HepG2 (cell line): Measurements from ENCODE around the gene NATD1. TPM values are rescaled to one million over a fixed set of nuclear protein-coding genes. Genes with fewer than 3 reads are reported as not detected.

Experiments used
- ARHGAP35 ChIP-seq: sonication (generic); formaldehyde crosslinking; IDR thresholded peaks from 2 replicates; pipeline ENCODE4 v1.9.0; 2022; ENCODE audit warnings: mild to moderate bottlenecking, inconsistent platforms, moderate library complexity, missing genetic modification reagents, borderline replicate concordance
- ARID4A ChIP-seq: sonication (generic); formaldehyde crosslinking; IDR thresholded peaks from 2 replicates; pipeline ENCODE4 v1.5.0; 2020; ENCODE audit warnings: mild to moderate bottlenecking, missing genetic modification reagents, borderline replicate concordance
- HNRNPK ChIP-seq: fragments of 200-400 bp; formaldehyde crosslinking; IDR thresholded peaks from 2 replicates; pipeline ENCODE4 v1.6.1; 2018; ENCODE audit warnings: low read length, low read depth, moderate library complexity, mild to moderate bottlenecking; ENCODE audit not compliant: poor library complexity, severe bottlenecking
- IRX3 ChIP-seq: sonication (generic); formaldehyde crosslinking; IDR thresholded peaks from 2 replicates; pipeline ENCODE4 v1.8.1; 2023; ENCODE audit warnings: mild to moderate bottlenecking, low read depth, missing genetic modification reagents, borderline replicate concordance
- KAT8 ChIP-seq: IDR thresholded peaks from 2 replicates; pipeline ENCODE4 v1.6.1; 2016; ENCODE audit warnings: missing genetic modification reagents, missing compliant biosample characterization
- NAIF1 ChIP-seq: sonication (generic); formaldehyde crosslinking; IDR thresholded peaks from 2 replicates; pipeline ENCODE4 v1.5.0; 2020; ENCODE audit warnings: mild to moderate bottlenecking, missing genetic modification reagents, borderline replicate concordance
- PCBP1 ChIP-seq: fragments of 200-400 bp; formaldehyde crosslinking; IDR thresholded peaks from 2 replicates; pipeline ENCODE4 v1.6.1; 2017; ENCODE audit warnings: mild to moderate bottlenecking, low read depth, low read length, borderline replicate concordance
- SAFB2 ChIP-seq: sonication (generic); formaldehyde crosslinking; IDR thresholded peaks from 2 replicates; pipeline ENCODE4 v1.5.1; 2020; ENCODE audit warnings: missing genetic modification reagents, low read depth, mild to moderate bottlenecking, borderline replicate concordance
- TAF1 ChIP-seq: sonication (generic); formaldehyde crosslinking; IDR thresholded peaks from 2 replicates; pipeline ENCODE4 v1.4.0; 2020; ENCODE audit warnings: missing genetic modification reagents
- ZKSCAN8 ChIP-seq: IDR thresholded peaks from 2 replicates; pipeline ENCODE4 v1.6.1; 2016; ENCODE audit warnings: borderline replicate concordance, missing genetic modification reagents, missing compliant biosample characterization
- ZNF788 ChIP-seq: sonication (generic); formaldehyde crosslinking; IDR thresholded peaks from 2 replicates; pipeline ENCODE4 v1.5.0; 2020; ENCODE audit warnings: mild to moderate bottlenecking, missing genetic modification reagents, borderline replicate concordance
- ZNF878 ChIP-seq: sonication (generic); formaldehyde crosslinking; IDR thresholded peaks from 2 replicates; pipeline ENCODE4 v1.8.1; 2023; ENCODE audit warnings: mild to moderate bottlenecking, missing genetic modification reagents, moderate library complexity
- polyA plus RNA-seq, 8 experiments: library from polyadenylated mRNA; depleted of rRNA in 3 of 8; stranded (reverse) in 7 of 8; unstranded in 1 of 8; fragments of >200 nt; fragmentation: Illumina TruSeq in 4 of 8; extraction: Trizol in 4 of 8; gene quantifications; 2 replicates each; pipeline versions ENCODE4 v1.2.1 to v1.2.3, GENCODE V29; 2011 to 2016; ENCODE audit warnings: low read depth in 4 of 8, missing spikeins in 1 of 8, mixed read lengths in 1 of 8; ENCODE audit not compliant: insufficient read depth in 1 of 8
- total RNA-seq, 5 experiments: library from RNA; depleted of rRNA; stranded (reverse); fragments of >200 nt; fragmentation: Illumina TruSeq; extraction: Trizol; gene quantifications; 2 replicates each; pipeline ENCODE4 v1.2.3, GENCODE V29; 2016; ENCODE audit warnings: low read depth in 1 of 5
- TF ChIP-seq, protein P1 (sequence below): sonication (generic); formaldehyde crosslinking; IDR thresholded peaks from 2 replicates; pipeline ENCODE4 v1.5.1; 2020; ENCODE audit warnings: mild to moderate bottlenecking, missing genetic modification reagents
- TF ChIP-seq, protein P2 (sequence below): fragments of 450-650 bp; IDR thresholded peaks from 2 replicates; pipeline ENCODE4 v1.6.1; 2016
- TF ChIP-seq, protein P3 (sequence below): sonication (generic); formaldehyde crosslinking; IDR thresholded peaks from 2 replicates; pipeline ENCODE4 v1.5.0; 2020; ENCODE audit warnings: missing genetic modification reagents
- TF ChIP-seq, protein P4 (sequence below): sonication (generic); formaldehyde crosslinking; IDR thresholded peaks from 2 replicates; pipeline ENCODE4 v1.8.0; 2022; ENCODE audit warnings: mild to moderate bottlenecking, missing genetic modification reagents, moderate library complexity

The NATD1 gene
- total and polyA plus RNA-seq, 2 of the 13 experiments (the other 11 are each of a cell fraction or from before 2014, with no cell fraction given), result 0.31 to 2.3 TPM

- TF ChIP-seq, protein P1, sequence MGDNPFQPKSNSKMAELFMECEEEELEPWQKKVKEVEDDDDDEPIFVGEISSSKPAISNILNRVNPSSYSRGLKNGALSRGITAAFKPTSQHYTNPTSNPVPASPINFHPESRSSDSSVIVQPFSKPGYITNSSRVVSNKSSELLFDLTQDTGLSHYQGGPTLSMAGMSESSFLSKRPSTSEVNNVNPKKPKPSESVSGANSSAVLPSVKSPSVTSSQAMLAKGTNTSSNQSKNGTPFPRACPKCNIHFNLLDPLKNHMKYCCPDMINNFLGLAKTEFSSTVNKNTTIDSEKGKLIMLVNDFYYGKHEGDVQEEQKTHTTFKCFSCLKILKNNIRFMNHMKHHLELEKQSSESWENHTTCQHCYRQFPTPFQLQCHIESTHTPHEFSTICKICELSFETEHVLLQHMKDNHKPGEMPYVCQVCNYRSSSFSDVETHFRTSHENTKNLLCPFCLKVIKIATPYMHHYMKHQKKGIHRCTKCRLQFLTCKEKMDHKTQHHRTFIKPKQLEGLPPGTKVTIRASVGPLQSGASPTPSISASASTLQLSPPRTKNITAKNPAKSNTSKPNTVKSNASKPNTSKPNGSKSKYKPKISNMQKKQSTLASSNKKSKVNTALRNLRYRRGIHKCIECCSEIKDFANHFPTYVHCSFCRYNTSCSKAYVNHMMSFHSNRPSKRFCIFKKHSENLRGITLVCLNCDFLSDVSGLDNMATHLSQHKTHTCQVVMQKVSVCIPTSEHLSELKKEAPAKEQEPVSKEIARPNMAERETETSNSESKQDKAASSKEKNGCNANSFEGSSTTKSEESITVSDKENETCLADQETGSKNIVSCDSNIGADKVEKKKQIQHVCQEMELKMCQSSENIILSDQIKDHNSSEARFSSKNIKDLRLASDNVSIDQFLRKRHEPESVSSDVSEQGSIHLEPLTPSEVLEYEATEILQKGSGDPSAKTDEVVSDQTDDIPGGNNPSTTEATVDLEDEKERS, result peak; percentile 74; the same call in 1 of the 2 replicates
- TF ChIP-seq, protein P2, sequence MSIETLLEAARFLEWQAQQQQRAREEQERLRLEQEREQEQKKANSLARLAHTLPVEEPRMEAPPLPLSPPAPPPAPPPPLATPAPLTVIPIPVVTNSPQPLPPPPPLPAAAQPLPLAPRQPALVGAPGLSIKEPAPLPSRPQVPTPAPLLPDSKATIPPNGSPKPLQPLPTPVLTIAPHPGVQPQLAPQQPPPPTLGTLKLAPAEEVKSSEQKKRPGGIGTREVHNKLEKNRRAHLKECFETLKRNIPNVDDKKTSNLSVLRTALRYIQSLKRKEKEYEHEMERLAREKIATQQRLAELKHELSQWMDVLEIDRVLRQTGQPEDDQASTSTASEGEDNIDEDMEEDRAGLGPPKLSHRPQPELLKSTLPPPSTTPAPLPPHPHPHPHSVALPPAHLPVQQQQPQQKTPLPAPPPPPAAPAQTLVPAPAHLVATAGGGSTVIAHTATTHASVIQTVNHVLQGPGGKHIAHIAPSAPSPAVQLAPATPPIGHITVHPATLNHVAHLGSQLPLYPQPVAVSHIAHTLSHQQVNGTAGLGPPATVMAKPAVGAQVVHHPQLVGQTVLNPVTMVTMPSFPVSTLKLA, result peak; percentile 71
- no peak for TF ChIP-seq ARHGAP35 (CRISPR knock-in tag)
- peak; percentile 66; the same call in 1 of the 2 replicates for TF ChIP-seq ZNF878
- TF ChIP-seq IRX3 (CRISPR knock-in tag), result no peak
- no peak for TF ChIP-seq HNRNPK
- no peak for TF ChIP-seq PCBP1
- TF ChIP-seq, protein P3, sequence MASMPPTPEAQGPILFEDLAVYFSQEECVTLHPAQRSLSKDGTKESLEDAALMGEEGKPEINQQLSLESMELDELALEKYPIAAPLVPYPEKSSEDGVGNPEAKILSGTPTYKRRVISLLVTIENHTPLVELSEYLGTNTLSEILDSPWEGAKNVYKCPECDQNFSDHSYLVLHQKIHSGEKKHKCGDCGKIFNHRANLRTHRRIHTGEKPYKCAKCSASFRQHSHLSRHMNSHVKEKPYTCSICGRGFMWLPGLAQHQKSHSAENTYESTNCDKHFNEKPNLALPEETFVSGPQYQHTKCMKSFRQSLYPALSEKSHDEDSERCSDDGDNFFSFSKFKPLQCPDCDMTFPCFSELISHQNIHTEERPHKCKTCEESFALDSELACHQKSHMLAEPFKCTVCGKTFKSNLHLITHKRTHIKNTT, result no peak
- TF ChIP-seq KAT8 (CRISPR knock-in tag), result peak; percentile 66; the same call in 1 of the 2 replicates
- TF ChIP-seq, protein P4, sequence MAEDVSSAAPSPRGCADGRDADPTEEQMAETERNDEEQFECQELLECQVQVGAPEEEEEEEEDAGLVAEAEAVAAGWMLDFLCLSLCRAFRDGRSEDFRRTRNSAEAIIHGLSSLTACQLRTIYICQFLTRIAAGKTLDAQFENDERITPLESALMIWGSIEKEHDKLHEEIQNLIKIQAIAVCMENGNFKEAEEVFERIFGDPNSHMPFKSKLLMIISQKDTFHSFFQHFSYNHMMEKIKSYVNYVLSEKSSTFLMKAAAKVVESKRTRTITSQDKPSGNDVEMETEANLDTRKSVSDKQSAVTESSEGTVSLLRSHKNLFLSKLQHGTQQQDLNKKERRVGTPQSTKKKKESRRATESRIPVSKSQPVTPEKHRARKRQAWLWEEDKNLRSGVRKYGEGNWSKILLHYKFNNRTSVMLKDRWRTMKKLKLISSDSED, result no peak
- TF ChIP-seq TAF1, result peak; percentile 62
- 0 out of 2 replicates have a peak, but pooled peaks have one; percentile 31 for TF ChIP-seq SAFB2 (CRISPR knock-in tag)
- peak; percentile 74; the same call in 1 of the 2 replicates for TF ChIP-seq ZNF788 (CRISPR knock-in tag)
- TF ChIP-seq ZKSCAN8 (CRISPR knock-in tag), result 0 out of 2 replicates have a peak, but pooled peaks have one; percentile 23
- TF ChIP-seq NAIF1, result no peak
- TF ChIP-seq ARID4A (CRISPR knock-in tag), result peak; percentile 96
Observed at GRCh38 chr17:21286066-21286770, 33.0 kb upstream of the NATD1 start (continued).
